B cell (primary cell): ENCODE measurements around the gene PC.

Experiments used
- CTCF ChIP-seq: fragments of 200-600 bp; IDR thresholded peaks from one replicate; pipeline ENCODE4 v1.8.0; 2022; ENCODE audit warnings: antibody characterized with exemption, mild to moderate bottlenecking
- EZH2 ChIP-seq: IDR thresholded peaks from 2 replicates; pipeline ENCODE4 v1.6.1; 2012; ENCODE audit warnings: borderline replicate concordance, low read depth, mild to moderate bottlenecking, moderate library complexity, low read length; ENCODE audit not compliant: insufficient read depth, poor library complexity, severe bottlenecking

- TF ChIP-seq CTCF (no peak), EZH2 (no peak)
These were observed 11.5 kb upstream of the PC start for GRCh38 chr11:66969584-66970225.
